Measurements from ENCODE around the gene TKFC. TPM values are rescaled to one million over a fixed set of nuclear protein-coding genes. Genes with fewer than 3 reads are reported as not detected.

The TKFC gene
- polyA plus RNA-seq, 1 experiment = 20.3 TPM

- TF ChIP-seq CTCF (IDR thresholded peaks at IDR 0.05; ENCODE audit: low read depth, low read length) = no peak
- Histone ChIP-seq H3K9me3 (ENCODE audit: control insufficient read depth, insufficient read depth, low read length) (no peaks in the 10 kb centered on the region), H3K4me3 (ENCODE audit: low read depth, low read length) (no peak overlapping the region), H3K27ac (ENCODE audit: low read depth, low read length) (peak overlapping the region; percentile 77), H3K27me3 (ENCODE audit: control insufficient read depth, insufficient read depth, low read length) (no peaks in the 10 kb centered on the region)
- CTCF ChIA-PET = interaction anchor here (0.9 to 1.5 kb wide), 2 partner anchors 39 to 42 kb away, joined by 4 read pairs; no protein-coding TSS in a partner anchor
- POLR2A ChIA-PET = interaction anchor here (0.6 to 0.8 kb wide), 2 partner anchors 39 to 65 kb away, joined by 3 to 4 read pairs; partner anchors contain the start of genes CYB561A3 and TMEM138
- DNase-seq (ENCODE audit: low read depth, low spot score) = no peak
Observed at GRCh38 chr11:61297341-61297740, 35.7 kb upstream of the TKFC start.

GRCh38 chr11:61297746-61298145, 35.3 kb upstream of the TKFC start:
- POLR2A ChIA-PET = interaction anchor here (0.6 to 0.8 kb wide), 2 partner anchors 64 to 154 kb away, joined by 3 to 7 read pairs; partner anchors contain the start of genes CYB561A3 and TMEM138

DNA sequence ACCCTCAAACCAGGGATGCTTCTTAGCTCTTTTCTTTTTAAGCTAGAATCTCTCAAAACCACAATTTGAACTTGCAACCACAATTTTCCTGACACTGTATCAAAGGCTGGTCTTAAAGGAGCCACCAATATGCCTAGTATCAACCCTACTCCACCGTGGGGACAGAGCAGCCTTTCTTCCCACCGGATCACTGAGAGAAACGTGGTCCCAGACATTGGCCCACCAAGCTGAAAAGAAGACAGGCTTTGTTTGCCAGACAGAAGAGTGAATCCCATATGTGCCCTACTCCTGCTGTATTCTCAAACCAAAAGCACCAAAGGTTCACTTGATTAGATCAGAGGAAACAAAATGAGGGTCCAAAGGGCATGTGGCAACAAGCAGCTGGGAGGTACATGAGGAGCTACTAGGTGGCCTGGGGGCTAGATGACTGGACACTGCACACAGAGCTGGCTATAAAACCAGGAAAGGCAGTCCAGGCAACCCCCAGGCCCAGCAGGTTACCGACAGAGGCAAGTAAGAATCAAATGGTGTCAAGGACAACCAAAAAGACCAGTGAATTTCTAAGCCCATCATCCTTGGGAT, 34.3 kb upstream of the TKFC start:
- no peak for DNase-seq (ENCODE audit: low read depth, low spot score)
- ChIA-PET CTCF (interaction anchor here (0.9 to 1.8 kb wide), 3 partner anchors 37 to 87 kb away, joined by 4 to 6 read pairs (median 5); no protein-coding TSS in a partner anchor), POLR2A (no interaction called here)
- Histone ChIP-seq H3K4me3 (ENCODE audit: low read depth, low read length) (no peak overlapping the region), H3K9me3 (ENCODE audit: control insufficient read depth, insufficient read depth, low read length) (no peaks in the 10 kb centered on the region), H3K27me3 (ENCODE audit: control insufficient read depth, insufficient read depth, low read length) (no peaks in the 10 kb centered on the region), H3K27ac (ENCODE audit: low read depth, low read length) (peak overlapping the region; percentile 77)
- TF ChIP-seq CTCF (IDR thresholded peaks at IDR 0.05; ENCODE audit: low read depth, low read length) = no peak

More at GRCh38 chr11:61297746-61298145, 35.3 kb upstream of the TKFC start:
- peak; percentile 41 for DNase-seq (ENCODE audit: low read depth, low spot score)
- H3K4me3 ChIP-seq (ENCODE audit: low read depth, low read length) = no peak overlapping the region
- H3K27ac ChIP-seq (ENCODE audit: low read depth, low read length) = peak overlapping the region; percentile 77
- TF ChIP-seq CTCF (IDR thresholded peaks at IDR 0.05; ENCODE audit: low read depth, low read length) = no peak
- no peaks in the 10 kb centered on the region for H3K27me3 ChIP-seq (ENCODE audit: control insufficient read depth, insufficient read depth, low read length)
- H3K9me3 ChIP-seq (ENCODE audit: control insufficient read depth, insufficient read depth, low read length) = no peaks in the 10 kb centered on the region
- CTCF ChIA-PET = interaction anchor here (0.6 to 1.8 kb wide), 3 partner anchors 43 to 110 kb away, joined by 3 to 6 read pairs (median 4); no protein-coding TSS in a partner anchor

GRCh38 chr11:61302550-61302949, 30.5 kb upstream of the TKFC start:
- no peak for TF ChIP-seq CTCF (IDR thresholded peaks at IDR 0.05; ENCODE audit: low read depth, low read length)
- CTCF ChIA-PET = interaction anchor here (1.4 kb wide), 1 partner anchor 34 kb away, joined by 4 read pairs; no protein-coding TSS in a partner anchor
- POLR2A ChIA-PET = interaction anchor here (0.6 kb wide), 1 partner anchor 45 kb away, joined by 3 read pairs; no protein-coding TSS in a partner anchor
- DNase-seq (ENCODE audit: low read depth, low spot score) = no peak
- no peaks in the 10 kb centered on the region for H3K27me3 ChIP-seq (ENCODE audit: control insufficient read depth, insufficient read depth, low read length)
- H3K4me3 ChIP-seq (ENCODE audit: low read depth, low read length) = no peak overlapping the region
- no peaks in the 10 kb centered on the region for H3K9me3 ChIP-seq (ENCODE audit: control insufficient read depth, insufficient read depth, low read length)
- no peak overlapping the region for H3K27ac ChIP-seq (ENCODE audit: low read depth, low read length)

DNA sequence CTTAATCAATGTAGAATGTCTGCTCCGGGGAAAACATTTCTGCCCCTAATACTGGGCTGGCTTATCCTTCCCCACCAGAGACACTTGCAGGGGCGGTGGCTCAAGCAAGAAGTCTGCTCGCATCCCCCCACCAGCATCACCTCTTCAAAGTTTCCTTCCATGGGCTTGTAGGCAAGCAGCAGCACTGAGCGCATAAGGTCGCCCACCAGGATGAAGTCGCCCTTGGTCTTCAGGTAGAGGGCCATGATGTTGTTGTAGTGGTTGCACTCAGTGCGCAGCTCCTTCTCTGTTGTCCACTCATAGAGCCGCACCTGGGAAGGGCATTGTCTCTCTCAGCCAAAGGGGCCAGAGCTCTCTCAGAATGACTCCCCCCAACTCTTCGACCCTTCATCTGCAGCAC, 29.3 kb upstream of the TKFC start:
- TF ChIP-seq CTCF (IDR thresholded peaks at IDR 0.05; ENCODE audit: low read depth, low read length) = no peak
- CTCF ChIA-PET = interaction anchor here (1.4 kb wide), 1 partner anchor 32 kb away, joined by 4 read pairs; no protein-coding TSS in a partner anchor
- Histone ChIP-seq H3K9me3 (ENCODE audit: control insufficient read depth, insufficient read depth, low read length) (no peaks in the 10 kb centered on the region), H3K27ac (ENCODE audit: low read depth, low read length) (no peak overlapping the region), H3K4me3 (ENCODE audit: low read depth, low read length) (no peak overlapping the region), H3K27me3 (ENCODE audit: control insufficient read depth, insufficient read depth, low read length) (no peaks in the 10 kb centered on the region)
- no peak for DNase-seq (ENCODE audit: low read depth, low spot score)
- POLR2A ChIA-PET = no interaction called here

Measured in AG04450 (cell line).